Measurements from ENCODE around the gene LPP.

The LPP gene

GRCh38 chr3:188487652-188488051 lies 333.7 kb downstream of the LPP start:
- TF ChIP-seq CTCF (IDR thresholded peaks at IDR 0.05; ENCODE audit: control extremely low read depth, extremely low read depth, low read depth, missing control alignments): no peak
- no peak for DNase-seq (ENCODE audit: extremely low spot score)
- CTCF ChIA-PET: no interaction called here
- POLR2A ChIA-PET: no interaction called here

- CTCF ChIA-PET: no interaction called here
- no peak for DNase-seq (ENCODE audit: extremely low spot score)
- POLR2A ChIA-PET: no interaction called here
- no peak for TF ChIP-seq CTCF (IDR thresholded peaks at IDR 0.05; ENCODE audit: control extremely low read depth, extremely low read depth, low read depth, missing control alignments)
Measured at GRCh38 chr3:188488801-188489200, 334.8 kb downstream of the LPP start.

- no peak for TF ChIP-seq CTCF (IDR thresholded peaks at IDR 0.05; ENCODE audit: control extremely low read depth, extremely low read depth, low read depth, missing control alignments)
- CTCF ChIA-PET: no interaction called here
- no peak for DNase-seq (ENCODE audit: extremely low spot score)
- POLR2A ChIA-PET: no interaction called here
Measured at GRCh38 chr3:188489639-188490405, 335.9 kb downstream of the LPP start.

- TF ChIP-seq CTCF (IDR thresholded peaks at IDR 0.05; ENCODE audit: control extremely low read depth, extremely low read depth, low read depth, missing control alignments): no peak
- CTCF ChIA-PET: no interaction called here
- no peak for DNase-seq (ENCODE audit: extremely low spot score)
- POLR2A ChIA-PET: no interaction called here
Measured at GRCh38 chr3:188490416-188490815, 336.5 kb downstream of the LPP start.

- ChIA-PET POLR2A (no interaction called here), CTCF (no interaction called here)
- TF ChIP-seq CTCF (IDR thresholded peaks at IDR 0.05; ENCODE audit: control extremely low read depth, extremely low read depth, low read depth, missing control alignments): no peak
Measured at GRCh38 chr3:188491276-188491687, 337.3 kb downstream of the LPP start.

GRCh38 chr3:188496390-188496789 lies 342.4 kb downstream of the LPP start:
- no peak for DNase-seq (ENCODE audit: extremely low spot score)

More at GRCh38 chr3:188491276-188491687, 337.3 kb downstream of the LPP start:
- no peak for DNase-seq (ENCODE audit: extremely low spot score)

More at GRCh38 chr3:188496390-188496789, 342.4 kb downstream of the LPP start:
- POLR2A ChIA-PET: no interaction called here
- TF ChIP-seq CTCF (IDR thresholded peaks at IDR 0.05; ENCODE audit: control extremely low read depth, extremely low read depth, low read depth, missing control alignments): no peak
- CTCF ChIA-PET: no interaction called here
